HG03558 (cell line): ENCODE data around the gene GPR31.
A peak's percentile ranks its signal among the peaks of the same experiment; 100 is the strongest.
"Not testable (repeated sequence)": the region's sequence is repeated elsewhere in the genome, so short reads cannot be mapped to it uniquely, and the experiment has no call there.

Experiments
- ATAC-seq: cut with Tn5 transposase; IDR thresholded peaks from one replicate; pipeline ENCODE4 v1.9.1; 2021; ENCODE audit warnings: moderate number of reproducible peaks; ENCODE audit not compliant: unreplicated experiment; ENCODE audit errors: extremely low read depth

The GPR31 gene

GRCh38 chr6:167168296-167168695 is 10.5 kb upstream of the GPR31 start:
- not testable (repeated sequence) for ATAC-seq

- not testable (repeated sequence) for ATAC-seq
Measured at GRCh38 chr6:167167699-167168098, 9.9 kb upstream of the GPR31 start.

GRCh38 chr6:167165858-167166471 is 8.2 kb upstream of the GPR31 start:
- ATAC-seq: no peak

GRCh38 chr6:167164261-167164660 is 6.5 kb upstream of the GPR31 start:
- ATAC-seq: no peak

- ATAC-seq: no peak
Measured at GRCh38 chr6:167163476-167164011, 5.8 kb upstream of the GPR31 start.

GRCh38 chr6:167162591-167162990 is 4.8 kb upstream of the GPR31 start:
- ATAC-seq: no peak

GRCh38 chr6:167161851-167162467 is 4.2 kb upstream of the GPR31 start:
- no peak for ATAC-seq

- no peak for ATAC-seq
Measured at GRCh38 chr6:167157414-167157813, 366 bp downstream of the GPR31 start.

GRCh38 chr6:167154895-167155294 is 2.9 kb downstream of the GPR31 start:
- ATAC-seq: no peak

- no peak for ATAC-seq
Measured at GRCh38 chr6:167154291-167154690, 3.5 kb downstream of the GPR31 start.

- peak; percentile 44 for ATAC-seq
Measured at GRCh38 chr6:167153521-167153959, 4.2 kb downstream of the GPR31 start.

- ATAC-seq: no peak
Measured at GRCh38 chr6:167152862-167153261, 4.9 kb downstream of the GPR31 start.

GRCh38 chr6:167151648-167152047 is 6.1 kb downstream of the GPR31 start:
- ATAC-seq: no peak

GRCh38 chr6:167150941-167151549 is 6.7 kb downstream of the GPR31 start:
- ATAC-seq: peak; percentile 37

- ATAC-seq: no peak
Measured at GRCh38 chr6:167148997-167149396, 8.8 kb downstream of the GPR31 start.

- ATAC-seq: no peak
Measured at GRCh38 chr6:167148021-167148420, 9.8 kb downstream of the GPR31 start.

GRCh38 chr6:167146977-167147376 is 10.8 kb downstream of the GPR31 start:
- no peak for ATAC-seq

- ATAC-seq: no peak
Measured at GRCh38 chr6:167146135-167146534, 11.6 kb downstream of the GPR31 start.

- no peak for ATAC-seq
Measured at GRCh38 chr6:167145461-167145860, 12.3 kb downstream of the GPR31 start.

- no peak for ATAC-seq
Measured at GRCh38 chr6:167143041-167143440, 14.7 kb downstream of the GPR31 start.

- no peak for ATAC-seq
Measured at GRCh38 chr6:167142433-167142761, 15.4 kb downstream of the GPR31 start.
